GM23248 (cell line): Measurements from ENCODE around the gene STAP2. TPM values are rescaled to one million over a fixed set of nuclear protein-coding genes. Genes with fewer than 3 reads are reported as not detected.
"Not testable (repeated sequence)": the region's sequence is repeated elsewhere in the genome, so short reads cannot be mapped to it uniquely, and the experiment has no call there.

Source experiments
- DNase-seq: peaks from one replicate; pipeline ENCODE4 v3.0.0-alpha.2; 2015
- H2AFZ ChIP-seq: fragments of 200-600 bp; sonication (generic); 2 replicates; pipeline ENCODE4 v1.6.1; 2016; ENCODE audit warnings: antibody characterized with exemption
- H3F3A ChIP-seq: fragments of 200-600 bp; sonication (generic); 2 replicates; pipeline ENCODE4 v1.6.1; 2016; ENCODE audit warnings: mild to moderate bottlenecking, antibody characterized with exemption, mixed run types; ENCODE audit not compliant: insufficient read depth
- H3K27ac ChIP-seq: fragments of 200-600 bp; sonication (generic); 2 replicates; pipeline ENCODE4 v1.5.1; 2016; ENCODE audit warnings: mild to moderate bottlenecking
- H3K27me3 ChIP-seq: fragments of 200-600 bp; sonication (generic); replicated peaks from 2 replicates; pipeline ENCODE4 v1.6.1; 2016; ENCODE audit warnings: mild to moderate bottlenecking; ENCODE audit not compliant: insufficient read depth
- H3K36me3 ChIP-seq: fragments of 200-600 bp; sonication (generic); 2 replicates; pipeline ENCODE4 v1.6.1; 2016; ENCODE audit warnings: low read depth, mild to moderate bottlenecking
- H3K4me1 ChIP-seq: fragments of 200-600 bp; sonication (generic); 2 replicates; pipeline ENCODE4 v1.6.1; 2016; ENCODE audit warnings: mild to moderate bottlenecking; ENCODE audit not compliant: insufficient read depth
- H3K4me2 ChIP-seq: fragments of 200-600 bp; sonication (generic); one replicate; pipeline ENCODE4 v1.6.1; 2016; ENCODE audit warnings: mild to moderate bottlenecking; ENCODE audit not compliant: unreplicated experiment
- H3K4me3 ChIP-seq: fragments of 200-600 bp; sonication (generic); 2 replicates; pipeline ENCODE4 v1.5.1; 2016; ENCODE audit warnings: mild to moderate bottlenecking
- H3K79me2 ChIP-seq: fragments of 200-600 bp; sonication (generic); 2 replicates; pipeline ENCODE4 v1.6.1; 2016; ENCODE audit warnings: mild to moderate bottlenecking; ENCODE audit not compliant: insufficient read depth
- H3K9ac ChIP-seq: fragments of 200-600 bp; sonication (generic); 2 replicates; pipeline ENCODE4 v1.6.1; 2016; ENCODE audit warnings: mild to moderate bottlenecking
- H3K9me2 ChIP-seq: fragments of 200-600 bp; sonication (generic); 2 replicates; pipeline ENCODE4 v1.6.1; 2016; ENCODE audit warnings: mixed run types, mild to moderate bottlenecking, moderate library complexity; ENCODE audit not compliant: insufficient read depth
- H3K9me3 ChIP-seq: fragments of 200-600 bp; sonication (generic); one replicate; pipeline ENCODE4 v1.6.1; 2017; ENCODE audit warnings: low read depth
- H4K20me1 ChIP-seq: fragments of 200-600 bp; sonication (generic); 2 replicates; pipeline ENCODE4 v1.6.0; 2016; ENCODE audit not compliant: insufficient read depth
- EZH2 ChIP-seq: fragments of 200-600 bp; sonication (generic); IDR thresholded peaks from 2 replicates; pipeline ENCODE4 v1.6.1; 2018; ENCODE audit warnings: antibody characterized with exemption, mild to moderate bottlenecking; ENCODE audit not compliant: insufficient read depth, poor library complexity, severe bottlenecking
- EZH2phosphoT487 ChIP-seq: fragments of 200-600 bp; sonication (generic); IDR thresholded peaks from 2 replicates; pipeline ENCODE4 v1.6.1; 2018; ENCODE audit warnings: antibody characterized with exemption, moderate library complexity, mild to moderate bottlenecking, low read depth; ENCODE audit not compliant: insufficient read depth
- WGBS, 2 experiments: methylation state at CpG; one replicate each; pipeline ENCODE4 v1.1.6; 2015 to 2017; ENCODE audit warnings: low lambda C conversion rate in 2 of 2, low coverage in 1 of 2; ENCODE audit errors: missing lambda C conversion rate in 2 of 2; 5-methylcytosine and 5-hydroxymethylcytosine counted together
- in situ Hi-C: fragments of 300-500 bp; cut with MboI; formaldehyde crosslinking; loops from 2 replicates; pipeline ENCODE4 v1.15.0; 2020
- polyA plus RNA-seq: library from polyadenylated mRNA; unstranded; fragments of >200 nt; fragmentation: Nextera tagmentation; extraction: Ambion mirVana; gene quantifications from 2 replicates; pipeline ENCODE4 v1.2.1, GENCODE V29; 2016
- total RNA-seq: library from RNA; depleted of rRNA; stranded (reverse); fragments of >200 nt; shearing (Covaris generic); gene quantifications from 2 replicates; pipeline ENCODE4 v1.2.3, GENCODE V29; 2014; rRNA removed

Gene STAP2
- total and polyA plus RNA-seq, 2 experiments from 2014 or later, result 1.7 to 1.8 TPM

DNA sequence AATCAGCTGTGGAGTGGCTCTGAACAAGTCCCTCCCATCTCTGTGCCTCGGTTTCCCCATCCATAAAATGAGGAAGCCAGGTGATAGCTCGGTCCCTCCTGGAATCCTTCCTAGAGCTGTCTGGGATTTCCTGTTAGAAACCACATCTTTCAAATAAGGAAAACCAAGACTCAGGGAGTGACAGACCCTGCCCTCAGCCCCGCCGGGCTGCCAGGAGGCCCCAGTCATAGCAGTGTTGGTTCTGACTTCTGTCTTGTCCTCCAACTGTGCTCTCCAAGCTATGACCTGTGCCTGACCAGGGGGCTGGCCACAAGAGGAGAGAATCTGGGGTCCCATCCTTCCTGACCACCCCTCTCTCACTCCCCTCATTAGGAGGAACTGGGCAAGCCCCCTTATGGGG lies 60.6 kb downstream of the STAP2 start:
- Histone ChIP-seq H3K4me2 (no peak overlapping the region), H4K20me1 (no peaks in the 10 kb centered on the region), H3K36me3 (no peaks in the 10 kb centered on the region), H3K79me2 (no peaks in the 10 kb centered on the region), H3K4me1 (no peaks in the 10 kb centered on the region), H3F3A (no peaks in the 10 kb centered on the region), H2AFZ (no peak overlapping the region), H3K27ac (no peak overlapping the region), H3K4me3 (no peak overlapping the region), H3K9ac (no peak overlapping the region), H3K9me2 (no peaks in the 10 kb centered on the region), H3K27me3 (peaks cover 29% of the 10 kb centered on the region), H3K9me3 (no peaks in the 10 kb centered on the region)
- in situ Hi-C loops, result no loop called here
- TF ChIP-seq EZH2 (no peak), EZH2phosphoT487 (no peak)
- 16 to 33% methylated on average over 4 of the region's 4 CpGs for WGBS, 2 experiments
- DNase-seq, result no peak

DNA sequence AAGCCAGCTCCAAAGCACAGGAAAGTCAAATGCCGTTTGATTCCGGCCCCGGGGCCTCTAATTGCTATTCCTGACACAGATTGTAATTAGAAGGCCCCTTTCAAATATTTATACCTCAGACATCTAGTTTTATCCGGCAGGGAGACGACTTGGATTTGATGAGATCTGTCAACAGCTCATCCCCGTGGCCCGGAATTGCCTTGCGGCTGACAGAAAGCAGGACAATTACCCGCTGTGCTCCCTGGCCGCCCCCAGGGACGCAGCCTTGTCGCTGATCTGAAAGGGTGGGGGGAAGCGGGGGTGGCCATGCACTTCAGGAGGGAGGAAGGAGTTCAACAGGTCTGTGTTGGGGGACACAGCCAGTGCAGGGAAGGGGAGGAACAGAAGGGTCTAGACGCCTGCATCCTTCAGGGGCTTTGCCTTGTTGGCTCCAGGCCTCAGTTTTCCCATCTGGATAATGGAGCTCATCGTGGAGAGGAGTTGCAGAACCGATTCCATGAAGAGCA lies 61.4 kb downstream of the STAP2 start:
- in situ Hi-C loops, result no loop called here
- Histone ChIP-seq H2AFZ (no peak overlapping the region), H4K20me1 (no peaks in the 10 kb centered on the region), H3K4me1 (no peaks in the 10 kb centered on the region), H3K9me3 (no peaks in the 10 kb centered on the region), H3K27me3 (peaks cover 25% of the 10 kb centered on the region), H3K4me3 (no peak overlapping the region), H3K79me2 (no peaks in the 10 kb centered on the region), H3K9me2 (no peaks in the 10 kb centered on the region), H3F3A (no peaks in the 10 kb centered on the region), H3K36me3 (no peaks in the 10 kb centered on the region), H3K27ac (no peak overlapping the region), H3K4me2 (no peak overlapping the region), H3K9ac (no peak overlapping the region)
- WGBS, 2 experiments, result 39 to 40% methylated on average over 16 of the region's 16 CpGs
- no peak for TF ChIP-seq EZH2
- no peak for TF ChIP-seq EZH2phosphoT487
- DNase-seq, result no peak

DNA sequence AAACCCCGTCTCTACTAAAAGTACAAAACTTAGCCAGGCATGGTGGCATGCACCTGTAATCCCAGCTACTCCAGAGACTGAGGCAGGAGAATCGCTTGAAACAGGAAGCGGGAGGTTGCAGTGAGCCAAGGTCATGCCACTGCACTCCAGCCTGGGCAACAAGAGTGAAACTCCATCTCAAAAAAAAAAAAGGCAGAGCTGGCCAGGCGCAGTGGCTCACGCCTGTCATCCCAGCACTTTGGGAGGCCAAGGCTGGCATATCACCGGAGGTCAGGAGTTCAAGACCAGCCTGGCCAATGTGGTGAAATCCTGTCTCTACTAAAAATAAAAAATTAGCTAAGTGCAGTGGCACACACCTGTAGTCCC lies 64.3 kb downstream of the STAP2 start:
- H3K9me3 ChIP-seq, H2AFZ ChIP-seq, DNase-seq, H3K9ac ChIP-seq, H3K27ac ChIP-seq, H3F3A ChIP-seq, H4K20me1 ChIP-seq, H3K9me2 ChIP-seq, in situ Hi-C loops, H3K79me2 ChIP-seq, H3K4me3 ChIP-seq, H3K27me3 ChIP-seq, H3K4me2 ChIP-seq, H3K36me3 ChIP-seq, H3K4me1 ChIP-seq: not testable (repeated sequence)
- WGBS, 2 experiments, result 68% methylated on average over 6 of the region's 6 CpGs

Other genes with a start within 250 kb of the STAP2 start
- gene MAP2K2, start 214.7 kb downstream of the STAP2 start, total RNA-seq, result 162 and 212 TPM in 2 replicates
- gene MAP2K2, start 214.7 kb downstream of the STAP2 start, polyA plus RNA-seq, result 32.3 and 47.0 TPM in 2 replicates
- gene CREB3L3, start 185.2 kb downstream of the STAP2 start, total RNA-seq, result not detected in 2 replicates
- gene CREB3L3, start 185.2 kb downstream of the STAP2 start, polyA plus RNA-seq, result not detected in 2 replicates
- gene SIRT6, start 156.3 kb downstream of the STAP2 start, total RNA-seq, result 12.0 and 14.4 TPM in 2 replicates
- 19.6 and 20.0 TPM in 2 replicates for gene SIRT6, start 156.3 kb downstream of the STAP2 start, polyA plus RNA-seq
- 0.54 and 3.3 TPM in 2 replicates for gene ANKRD24, start 156.1 kb downstream of the STAP2 start, total RNA-seq
- gene ANKRD24, start 156.1 kb downstream of the STAP2 start, polyA plus RNA-seq, result 0.14 and 0.46 TPM in 2 replicates
- gene EBI3, start 109.3 kb downstream of the STAP2 start, total RNA-seq, result 0.76 TPM in 1 of 2 replicates, not detected in the other
- gene EBI3, start 109.3 kb downstream of the STAP2 start, polyA plus RNA-seq, result 0.56 and 1.1 TPM in 2 replicates
- gene YJU2, start 91.7 kb downstream of the STAP2 start, total RNA-seq, result 17.3 and 20.1 TPM in 2 replicates
- gene YJU2, start 91.7 kb downstream of the STAP2 start, polyA plus RNA-seq, result 10.6 and 12.9 TPM in 2 replicates
- gene SHD, start 59.6 kb downstream of the STAP2 start, total RNA-seq, result not detected in 2 replicates
- gene SHD, start 59.6 kb downstream of the STAP2 start, polyA plus RNA-seq, result not detected in 2 replicates
- not detected in 2 replicates for gene TMIGD2, start 36.4 kb downstream of the STAP2 start, total RNA-seq
- gene TMIGD2, start 36.4 kb downstream of the STAP2 start, polyA plus RNA-seq, result not detected in 2 replicates
- gene FSD1, start 34.2 kb downstream of the STAP2 start, total RNA-seq, result 5.8 and 16.2 TPM in 2 replicates
- 5.8 TPM in 2 replicates for gene FSD1, start 34.2 kb downstream of the STAP2 start, polyA plus RNA-seq
- gene MPND, start 4.7 kb upstream of the STAP2 start, total RNA-seq, result 3.0 and 6.2 TPM in 2 replicates
- gene MPND, start 4.7 kb upstream of the STAP2 start, polyA plus RNA-seq, result 5.0 and 8.4 TPM in 2 replicates
- 114 and 141 TPM in 2 replicates for gene SH3GL1, start 61.7 kb upstream of the STAP2 start, total RNA-seq
- 151 and 159 TPM in 2 replicates for gene SH3GL1, start 61.7 kb upstream of the STAP2 start, polyA plus RNA-seq
- gene CHAF1A, start 63.8 kb upstream of the STAP2 start, total RNA-seq, result 9.1 and 11.6 TPM in 2 replicates
- gene CHAF1A, start 63.8 kb upstream of the STAP2 start, polyA plus RNA-seq, result 11.9 and 12.6 TPM in 2 replicates
- 113 and 118 TPM in 2 replicates for gene UBXN6, start 119.0 kb upstream of the STAP2 start, total RNA-seq
- gene UBXN6, start 119.0 kb upstream of the STAP2 start, polyA plus RNA-seq, result 45.8 and 48.8 TPM in 2 replicates
- 50.7 and 57.4 TPM in 2 replicates for gene HDGFL2, start 133.5 kb upstream of the STAP2 start, total RNA-seq
- gene HDGFL2, start 133.5 kb upstream of the STAP2 start, polyA plus RNA-seq, result 23.0 TPM in 2 replicates
- not detected in 2 replicates for gene PLIN4, start 179.7 kb upstream of the STAP2 start, total RNA-seq
- gene PLIN4, start 179.7 kb upstream of the STAP2 start, polyA plus RNA-seq, result 0.08 TPM in 1 of 2 replicates, not detected in the other
- not detected in 2 replicates for gene PLIN5, start 196.4 kb upstream of the STAP2 start, total RNA-seq
- not detected in 2 replicates for gene PLIN5, start 196.4 kb upstream of the STAP2 start, polyA plus RNA-seq
- gene LRG1, start 201.2 kb upstream of the STAP2 start, total RNA-seq, result not detected in 2 replicates
- not detected in 2 replicates for gene LRG1, start 201.2 kb upstream of the STAP2 start, polyA plus RNA-seq
- not detected in 2 replicates for gene SEMA6B, start 220.9 kb upstream of the STAP2 start, total RNA-seq
- gene SEMA6B, start 220.9 kb upstream of the STAP2 start, polyA plus RNA-seq, result 0.19 TPM in 1 of 2 replicates, not detected in the other